Stimulated activated CD4-positive, alpha-beta T cell treated with anti-CD3 and anti-CD28 coated beads, Interleukin-12 subunit alpha, Interleukin-12 subunit beta, amount 100 ng/mL, for 4 hours (primary cell): ENCODE results near the gene SHANK3.
"Not testable (repeated sequence)": the region's sequence is repeated elsewhere in the genome, so short reads cannot be mapped to it uniquely, and the experiment has no call there.

Experiments
- DNase-seq: peaks from one replicate; pipeline ENCODE4 v3.0.0-alpha.2; 2020

SHANK3 gene

GRCh38 chr22:50654664-50655063 is 18.0 kb upstream of the SHANK3 start:
- not testable (repeated sequence) for DNase-seq

GRCh38 chr22:50656122-50657070 is 16.2 kb upstream of the SHANK3 start:
- no peak for DNase-seq

GRCh38 chr22:50657925-50658324 is 14.7 kb upstream of the SHANK3 start:
- no peak for DNase-seq

- DNase-seq = not testable (repeated sequence)
Observed at GRCh38 chr22:50659711-50660110, 12.9 kb upstream of the SHANK3 start.

GRCh38 chr22:50660306-50660705 is 12.3 kb upstream of the SHANK3 start:
- no peak for DNase-seq

- DNase-seq = no peak
Observed at GRCh38 chr22:50665212-50665611, 7.4 kb upstream of the SHANK3 start.

- DNase-seq = no peak
Observed at GRCh38 chr22:50665738-50666137, 6.9 kb upstream of the SHANK3 start.

GRCh38 chr22:50670513-50670912 is 2.1 kb upstream of the SHANK3 start:
- no peak for DNase-seq

GRCh38 chr22:50670914-50671538 is 1.6 kb upstream of the SHANK3 start:
- no peak for DNase-seq

- no peak for DNase-seq
Observed at GRCh38 chr22:50671641-50672040, 982 bp upstream of the SHANK3 start.

- DNase-seq = no peak
Observed at GRCh38 chr22:50672041-50672440, 582 bp upstream of the SHANK3 start.

- no peak for DNase-seq
Observed at GRCh38 chr22:50673231-50674129, 857 bp downstream of the SHANK3 start.

- DNase-seq = peak; percentile 10
Observed at GRCh38 chr22:50674130-50674500, 1.5 kb downstream of the SHANK3 start.

- peak; percentile 16 for DNase-seq
Observed at GRCh38 chr22:50674606-50675552, 2.3 kb downstream of the SHANK3 start.

- DNase-seq = no peak
Observed at GRCh38 chr22:50675553-50676179, 3.0 kb downstream of the SHANK3 start.

- no peak for DNase-seq
Observed at GRCh38 chr22:50676180-50676636, 3.6 kb downstream of the SHANK3 start.

GRCh38 chr22:50676661-50677492 is 4.3 kb downstream of the SHANK3 start:
- DNase-seq = no peak

- no peak for DNase-seq
Observed at GRCh38 chr22:50677493-50678217, 5.0 kb downstream of the SHANK3 start.

- DNase-seq = no peak
Observed at GRCh38 chr22:50678218-50678650, 5.6 kb downstream of the SHANK3 start.
